ENCODE measurements around the gene SH3BGR.
"Not testable (repeated sequence)": the region's sequence is repeated elsewhere in the genome, so short reads cannot be mapped to it uniquely, and the experiment has no call there.

Gene SH3BGR

GRCh38 chr21:39451332-39452206 is at the start of gene SH3BGR:
Gene SH3BGR (plus strand): TSS chr21:39451970. CDS start chr21:39452097, 127 bp downstream.
- DNase-seq (ENCODE audit: low spot score) = no peak

GRCh38 chr21:39406065-39406464 is 45.7 kb upstream of the SH3BGR start:
- DNase-seq (ENCODE audit: low spot score) = no peak

- DNase-seq (ENCODE audit: low spot score) = not testable (repeated sequence)
Measured at GRCh38 chr21:39419204-39419603, 32.6 kb upstream of the SH3BGR start.

GRCh38 chr21:39422527-39423241 is 29.1 kb upstream of the SH3BGR start:
- no peak for DNase-seq (ENCODE audit: low spot score)

- DNase-seq (ENCODE audit: low spot score) = no peak
Measured at GRCh38 chr21:39429445-39429844, 22.3 kb upstream of the SH3BGR start.

- DNase-seq (ENCODE audit: low spot score) = no peak
Measured at GRCh38 chr21:39430016-39430415, 21.8 kb upstream of the SH3BGR start.

GRCh38 chr21:39430457-39430856 is 21.3 kb upstream of the SH3BGR start:
- no peak for DNase-seq (ENCODE audit: low spot score)

GRCh38 chr21:39430954-39431353 is 20.8 kb upstream of the SH3BGR start:
- no peak for DNase-seq (ENCODE audit: low spot score)

- no peak for DNase-seq (ENCODE audit: low spot score)
Measured at GRCh38 chr21:39434950-39435349, 16.8 kb upstream of the SH3BGR start.

GRCh38 chr21:39439232-39439631 is 12.5 kb upstream of the SH3BGR start:
- no peak for DNase-seq (ENCODE audit: low spot score)

GRCh38 chr21:39441502-39442475 is 10.0 kb upstream of the SH3BGR start:
- DNase-seq (ENCODE audit: low spot score) = peak; percentile 78

- DNase-seq (ENCODE audit: low spot score) = peak; percentile 6
Measured at GRCh38 chr21:39444421-39445180, 7.2 kb upstream of the SH3BGR start.

GRCh38 chr21:39445321-39446269 is 6.2 kb upstream of the SH3BGR start, which contains the start of gene LCA5L:
Gene LCA5L (minus strand): TSS chr21:39445778. CDS start chr21:39428493, 17,285 bp downstream.
- peak; percentile 94 for DNase-seq (ENCODE audit: low spot score)

GRCh38 chr21:39447264-39447663 is 4.5 kb upstream of the SH3BGR start:
- no peak for DNase-seq (ENCODE audit: low spot score)

- DNase-seq (ENCODE audit: low spot score) = no peak
Measured at GRCh38 chr21:39452207-39452969, 618 bp downstream of the SH3BGR start.

GRCh38 chr21:39452970-39453342 is 1.2 kb downstream of the SH3BGR start:
- no peak for DNase-seq (ENCODE audit: low spot score)

GRCh38 chr21:39453571-39454179 is 1.9 kb downstream of the SH3BGR start:
- DNase-seq (ENCODE audit: low spot score) = no peak

- no peak for DNase-seq (ENCODE audit: low spot score)
Measured at GRCh38 chr21:39454949-39455668, 3.3 kb downstream of the SH3BGR start.

Data from NAMALWA (cell line).